HG02642 (cell line): ENCODE data around the gene CHST3.

Experiments
- ATAC-seq: cut with Tn5 transposase; IDR thresholded peaks from one replicate; pipeline ENCODE4 v1.9.1; 2021; ENCODE audit warnings: mild to moderate bottlenecking; ENCODE audit not compliant: unreplicated experiment, poor library complexity

The CHST3 gene

GRCh38 chr10:72048450-72049124 lies 84.4 kb downstream of the CHST3 start:
- ATAC-seq: peak; percentile 76

- ATAC-seq: no peak
Observed at GRCh38 chr10:72049472-72049871, 85.3 kb downstream of the CHST3 start.

DNA sequence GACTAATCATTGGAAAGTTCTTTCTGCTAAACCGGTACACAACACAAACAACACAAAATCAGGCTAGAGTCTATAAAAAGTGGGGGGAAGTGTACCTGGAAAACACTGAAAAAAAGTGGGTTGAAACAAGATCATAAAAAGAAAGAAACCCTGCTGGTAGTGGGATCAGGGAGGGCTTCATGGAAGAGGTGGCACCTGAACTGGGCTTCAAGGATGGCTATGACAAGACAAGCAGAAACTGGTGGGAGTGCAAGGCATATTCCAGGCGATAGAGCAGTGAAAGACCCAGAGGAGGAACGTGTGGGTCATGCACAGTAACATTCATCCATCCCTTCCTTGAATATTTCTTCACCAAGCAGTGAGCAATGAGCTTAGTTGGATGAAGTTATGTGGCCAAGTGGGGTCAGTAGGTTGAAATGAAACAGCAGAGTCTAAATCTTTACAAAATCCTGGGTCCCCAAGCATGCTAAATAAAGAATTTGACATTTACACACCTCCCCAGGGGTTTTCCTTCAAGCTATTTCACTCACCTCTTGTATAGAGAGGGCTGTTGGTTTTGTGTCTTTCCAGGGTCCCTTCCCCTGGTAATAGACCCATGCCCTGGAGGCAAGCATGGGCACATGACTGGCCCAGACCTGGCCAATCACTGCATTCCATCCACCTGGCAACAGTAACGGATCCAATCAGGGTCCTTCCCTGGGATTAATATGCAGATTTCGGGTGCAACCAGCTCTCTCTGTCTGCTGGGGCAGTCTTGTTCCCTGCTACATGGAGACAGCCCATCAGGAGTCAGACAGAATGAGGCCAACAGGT lies 86.0 kb downstream of the CHST3 start:
- no peak for ATAC-seq

- ATAC-seq: no peak
Observed at GRCh38 chr10:72050873-72051272, 86.7 kb downstream of the CHST3 start.

DNA sequence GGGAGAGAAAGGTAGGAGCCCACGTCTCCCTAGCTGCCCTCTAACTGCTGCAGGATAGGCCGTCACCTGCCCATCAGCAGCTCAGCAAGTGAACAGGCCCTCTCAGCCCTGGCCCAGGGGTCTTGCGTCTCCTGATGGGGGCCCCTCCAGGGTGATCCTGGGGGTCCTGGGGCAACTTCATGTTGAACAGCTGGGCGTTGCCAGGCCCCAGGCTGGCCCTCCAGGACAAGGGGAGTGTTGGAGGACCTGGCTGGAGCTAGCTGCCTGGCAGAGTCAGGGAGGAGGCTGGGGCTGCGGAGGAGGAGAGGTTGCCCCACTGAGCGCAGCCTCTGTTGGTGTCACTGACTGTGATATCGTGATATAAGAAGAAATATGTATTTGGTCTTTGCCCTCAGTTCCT lies 89.5 kb downstream of the CHST3 start:
- ATAC-seq: no peak

DNA sequence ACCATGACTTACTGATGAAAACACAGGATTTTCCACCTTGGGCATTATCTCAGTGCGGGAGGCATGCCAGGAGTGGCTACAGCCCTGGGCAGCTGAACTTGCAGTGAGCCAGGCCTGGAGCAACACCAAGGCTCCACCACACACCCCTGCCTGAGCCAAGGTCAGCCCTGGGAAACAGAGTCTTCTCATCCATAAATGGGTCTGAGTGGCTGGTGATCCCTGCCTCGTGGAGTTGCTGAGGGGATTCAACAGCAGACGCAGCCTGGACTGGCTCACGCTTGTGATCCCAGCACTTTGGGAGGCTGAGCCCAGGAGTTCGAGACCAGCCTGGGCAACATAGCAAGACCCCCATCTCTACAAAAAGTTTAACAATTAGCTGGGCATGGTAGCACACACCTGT lies 91.9 kb downstream of the CHST3 start:
- ATAC-seq: no peak

DNA sequence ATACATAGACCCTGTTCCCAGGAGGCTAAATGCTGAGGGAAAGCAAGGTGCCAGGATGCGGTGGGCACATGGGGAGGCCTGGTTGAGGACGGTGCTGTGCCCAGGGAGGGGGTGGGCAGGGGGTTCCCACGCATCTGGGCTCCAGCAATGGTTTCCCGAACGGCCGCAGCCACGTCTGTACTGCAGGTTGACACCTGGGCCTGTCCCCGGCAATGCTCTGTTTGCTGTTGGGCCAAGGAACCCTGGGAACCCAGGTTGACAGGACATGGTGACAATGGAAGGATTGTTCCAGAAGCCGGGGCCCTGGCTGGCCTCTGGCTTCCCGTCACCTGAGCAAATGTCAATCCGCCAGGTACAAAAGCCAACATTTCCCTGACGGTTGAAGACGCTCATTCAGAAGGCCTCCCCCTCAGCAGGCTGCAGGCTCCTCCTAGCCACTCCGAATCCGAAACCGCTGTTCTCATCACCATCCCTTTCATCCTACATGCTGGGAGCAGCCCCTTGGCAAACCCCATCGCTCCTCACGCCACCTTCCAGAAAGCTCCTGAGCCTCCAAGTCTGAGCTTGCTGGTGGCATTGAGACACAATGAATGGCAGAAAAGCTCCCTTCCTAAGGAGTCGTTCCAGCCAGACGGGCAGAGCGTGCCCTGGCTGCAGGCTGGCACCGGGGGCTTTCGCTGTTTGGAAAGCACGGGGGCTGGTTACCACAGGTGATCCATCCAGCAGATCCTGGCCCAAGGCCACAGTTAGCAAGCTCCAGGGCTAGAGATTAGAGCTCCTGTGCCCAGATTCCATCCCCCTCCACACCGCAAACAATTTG lies 92.9 kb downstream of the CHST3 start:
- no peak for ATAC-seq

- ATAC-seq: no peak
Observed at GRCh38 chr10:72058347-72058898, 94.2 kb downstream of the CHST3 start.

- no peak for ATAC-seq
Observed at GRCh38 chr10:72058989-72059842, 95.0 kb downstream of the CHST3 start.

GRCh38 chr10:72059843-72060822 lies 95.9 kb downstream of the CHST3 start:
- no peak for ATAC-seq

GRCh38 chr10:72061491-72061890 lies 97.3 kb downstream of the CHST3 start:
- no peak for ATAC-seq

DNA sequence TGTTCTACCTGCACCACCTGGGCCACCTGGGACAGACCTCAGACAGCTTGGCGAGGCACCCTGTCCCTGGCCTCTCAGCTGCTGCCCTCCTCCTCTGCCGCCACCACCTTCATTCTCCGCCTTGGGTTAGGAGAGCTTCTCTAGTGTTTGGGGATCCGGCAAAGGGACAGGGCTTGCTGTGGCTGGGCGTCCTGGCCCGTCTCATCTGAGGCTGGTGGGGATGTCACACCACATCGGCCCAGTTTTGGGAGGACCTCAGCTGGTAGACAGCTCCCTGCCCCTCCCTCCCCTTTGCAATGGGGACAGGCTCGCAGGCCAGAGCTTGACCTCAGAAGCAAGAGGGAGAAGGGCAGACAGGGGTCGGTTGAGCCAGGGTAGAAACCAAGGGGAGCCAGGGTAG lies 97.7 kb downstream of the CHST3 start:
- no peak for ATAC-seq

DNA sequence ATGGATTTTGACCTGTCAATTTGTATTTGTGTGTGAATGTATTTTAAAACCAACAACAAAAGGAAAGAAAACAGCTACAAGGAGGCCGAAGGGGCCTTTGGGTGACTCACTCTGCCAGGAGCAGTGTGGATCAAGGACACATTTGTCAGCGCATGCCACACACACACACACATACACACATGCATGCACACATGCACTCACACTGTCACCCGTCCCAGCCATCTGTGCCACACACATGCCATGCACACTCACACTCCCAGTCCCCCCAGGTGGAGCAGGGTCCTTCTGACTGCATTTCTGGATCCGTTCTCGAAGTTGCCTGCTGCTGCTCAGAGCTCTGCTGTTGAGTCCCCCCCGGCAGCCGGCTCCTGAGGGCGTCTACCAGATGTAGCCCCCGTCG lies 98.2 kb downstream of the CHST3 start:
- no peak for ATAC-seq
